Measurements from ENCODE around the gene ATP6V0E1. TPM values are rescaled to one million over a fixed set of nuclear protein-coding genes. Genes with fewer than 3 reads are reported as not detected.

Gene ATP6V0E1
- total RNA-seq, 1 experiment from 2014 or later: 90.5 TPM

DNA sequence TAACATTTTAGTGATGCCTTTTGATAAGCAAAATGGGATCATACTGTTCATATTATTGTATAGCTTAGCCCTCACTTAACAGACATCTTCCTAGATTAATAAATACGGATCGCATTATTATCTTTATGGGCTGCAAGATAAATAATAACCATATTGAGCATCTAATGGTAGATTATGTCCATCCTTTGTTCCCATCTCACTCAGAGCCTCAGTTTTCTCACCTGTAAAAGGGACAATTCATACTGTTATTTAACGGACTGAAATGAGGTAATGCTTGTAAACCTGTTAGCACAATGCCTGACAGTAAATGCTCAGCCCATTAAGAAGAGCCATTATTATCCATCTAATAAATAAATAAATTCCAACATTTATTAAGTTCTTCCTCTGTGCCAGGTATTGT, 27.3 kb upstream of the ATP6V0E1 start:
- DNase-seq (ENCODE audit: low spot score): no peak

GRCh38 chr5:172956936-172957335, 26.6 kb upstream of the ATP6V0E1 start:
- DNase-seq (ENCODE audit: low spot score): no peak

GRCh38 chr5:172957458-172957857, 26.1 kb upstream of the ATP6V0E1 start:
- no peak for DNase-seq (ENCODE audit: low spot score)

- peak; percentile 69 for DNase-seq (ENCODE audit: low spot score)
These were observed 25.1 kb upstream of the ATP6V0E1 start for GRCh38 chr5:172958331-172959046.

DNA sequence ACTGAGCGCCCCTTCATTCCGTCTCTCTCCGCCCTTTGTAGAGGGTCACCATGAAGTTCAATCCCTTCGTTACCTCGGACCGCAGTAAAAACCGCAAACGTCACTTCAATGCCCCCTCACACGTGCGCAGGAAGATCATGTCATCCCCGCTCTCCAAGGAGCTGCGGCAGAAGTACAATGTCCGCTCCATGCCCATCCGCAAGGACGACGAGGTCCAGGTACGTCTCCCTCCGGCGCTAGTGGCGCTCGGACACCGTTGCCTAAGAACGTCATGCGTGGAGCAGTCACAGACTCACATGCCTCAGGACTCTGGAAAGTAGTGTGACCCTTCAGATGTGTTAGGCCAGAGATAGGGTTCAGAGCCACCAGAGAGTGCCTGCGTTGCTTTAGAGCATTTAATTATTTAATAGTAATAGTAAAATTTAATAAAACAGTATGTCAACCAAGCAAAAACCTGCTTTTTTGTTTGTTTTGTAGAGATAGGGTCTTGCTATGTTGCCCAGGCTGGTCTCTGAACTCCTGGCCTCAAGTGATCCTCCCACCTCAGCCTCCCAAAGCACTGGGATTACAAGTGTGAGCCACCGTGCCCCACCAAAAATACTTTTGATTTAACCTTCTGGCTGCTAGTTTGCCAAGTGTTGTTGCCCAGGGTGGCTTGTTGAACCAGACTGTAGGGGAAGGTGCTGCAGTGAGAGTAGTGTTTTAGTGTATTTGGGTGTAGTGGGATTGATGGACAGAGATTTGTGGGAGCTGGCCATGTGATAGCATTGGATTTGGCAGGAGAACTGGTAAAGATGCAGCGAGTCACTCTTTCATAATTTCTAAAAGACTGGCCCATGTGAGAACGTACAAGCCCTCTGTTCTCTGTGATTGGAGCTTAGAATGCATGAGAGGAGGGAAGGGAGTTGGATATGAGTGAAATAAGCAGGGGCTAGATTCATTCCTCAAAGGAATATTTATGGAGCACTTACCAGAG, 23.5 kb upstream of the ATP6V0E1 start:
- DNase-seq (ENCODE audit: low spot score): no peak

DNA sequence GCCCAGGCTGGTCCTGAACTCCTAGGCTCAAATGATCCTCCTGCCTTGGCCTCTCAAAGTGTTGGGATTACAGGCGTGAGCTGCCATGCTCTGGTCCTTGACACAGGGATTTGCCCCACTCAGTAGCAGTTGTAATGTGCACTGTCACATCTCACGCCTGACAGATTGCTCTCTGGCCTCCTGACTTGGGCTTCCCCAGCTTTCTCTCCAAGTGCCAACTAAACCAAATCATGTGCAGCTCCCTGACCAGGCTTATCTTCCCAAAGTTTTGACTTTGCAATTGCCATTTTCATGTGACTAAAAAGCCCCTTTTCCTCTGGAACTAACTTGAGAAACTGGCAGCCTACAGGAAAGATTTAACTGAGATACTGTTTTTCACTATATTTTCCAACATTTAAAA, 13.7 kb upstream of the ATP6V0E1 start:
- DNase-seq (ENCODE audit: low spot score): no peak

DNA sequence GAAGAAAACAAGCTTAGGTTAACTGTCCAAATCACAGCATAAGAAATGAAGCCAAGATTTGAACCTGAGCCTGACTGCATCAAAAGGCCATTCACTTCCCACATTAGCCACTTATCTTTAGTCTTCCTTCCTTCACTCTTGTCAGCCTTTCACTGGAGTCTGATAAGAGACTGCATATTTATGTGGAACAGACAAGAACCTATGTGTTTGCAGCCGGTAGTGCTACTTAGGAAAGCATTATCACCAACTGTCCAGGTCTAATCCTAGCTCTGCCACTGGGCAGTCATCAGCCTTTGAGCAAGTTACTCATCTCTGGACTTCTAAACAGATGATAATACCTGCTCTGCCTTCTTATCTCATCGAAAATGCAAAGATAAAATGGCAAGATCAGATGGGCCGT, 12.1 kb upstream of the ATP6V0E1 start:
- no peak for DNase-seq (ENCODE audit: low spot score)

DNA sequence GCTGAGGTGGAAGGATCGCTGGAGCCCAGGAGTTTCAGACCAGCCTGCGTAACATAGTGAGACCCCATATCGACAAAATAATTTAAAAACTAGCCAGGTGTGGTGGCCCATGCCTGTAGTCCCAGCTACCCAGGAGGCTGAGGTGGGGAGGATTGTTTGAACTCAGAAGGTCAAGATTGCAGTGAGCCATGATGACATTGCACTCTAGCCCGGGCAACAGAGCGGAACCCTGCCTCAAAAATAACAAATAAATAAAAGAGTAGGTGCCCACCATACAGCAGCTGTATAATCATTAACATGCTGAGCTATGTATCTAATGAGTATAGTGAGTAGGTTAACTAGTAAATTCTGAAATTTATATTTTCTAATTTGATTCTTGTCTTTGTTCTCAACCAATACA, 11.0 kb upstream of the ATP6V0E1 start:
- no peak for DNase-seq (ENCODE audit: low spot score)

DNA sequence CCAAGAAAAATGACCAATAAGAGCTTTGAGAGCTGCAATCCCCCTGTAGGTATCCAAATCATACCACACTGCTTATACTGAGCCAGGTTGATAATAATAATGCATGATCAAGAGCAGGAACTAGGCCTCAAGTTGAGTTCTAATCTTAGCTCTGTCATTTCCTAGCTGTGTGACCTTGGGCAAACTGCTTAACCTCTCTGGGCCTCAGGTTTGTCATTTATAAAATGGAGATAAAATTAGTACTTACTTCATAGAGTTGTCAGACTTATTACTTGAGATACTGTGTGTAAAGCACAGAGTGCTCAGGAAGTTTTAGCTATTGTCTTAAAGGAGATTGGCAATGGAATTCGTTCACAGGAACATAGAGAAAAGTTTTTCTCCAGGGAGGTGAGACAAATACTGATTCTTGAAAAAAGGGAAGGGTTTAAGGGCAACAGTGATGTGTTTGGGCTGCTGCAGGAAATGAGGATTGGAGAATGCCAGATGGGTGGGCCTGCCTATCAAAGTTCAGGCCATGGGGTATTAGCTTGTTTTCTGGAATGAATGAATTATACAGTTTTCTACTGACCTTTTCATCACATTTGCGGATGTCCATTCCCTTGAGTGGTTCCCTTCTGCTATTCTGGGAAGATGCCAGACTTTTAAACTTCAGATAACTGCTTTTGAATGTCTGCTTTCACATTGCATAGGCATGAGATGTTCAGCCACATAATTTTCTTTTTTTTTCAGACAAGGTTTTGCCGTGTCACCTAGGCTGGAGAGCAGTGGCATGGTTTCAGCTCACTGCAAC, 10.2 kb upstream of the ATP6V0E1 start:
- no peak for DNase-seq (ENCODE audit: low spot score)

DNA sequence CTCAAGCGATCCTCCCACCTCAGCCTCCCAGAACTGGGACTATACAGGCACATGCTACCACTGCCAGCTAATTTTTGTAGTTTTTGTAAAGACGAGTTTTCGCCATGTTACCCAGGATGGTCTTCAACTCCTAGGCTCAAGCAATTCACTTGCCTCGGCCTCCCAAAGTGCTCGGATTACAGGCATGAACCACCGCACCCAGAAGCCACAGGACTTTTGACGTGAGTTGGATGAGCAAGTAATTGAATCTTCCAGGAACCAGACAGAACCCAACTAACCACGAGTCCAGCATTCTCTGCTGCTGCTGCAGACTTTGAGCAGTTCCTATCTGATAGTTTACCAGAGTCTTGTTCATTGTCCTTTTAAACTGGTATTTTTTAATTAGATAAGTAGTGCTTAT, 9.6 kb upstream of the ATP6V0E1 start:
- DNase-seq (ENCODE audit: low spot score): no peak

DNA sequence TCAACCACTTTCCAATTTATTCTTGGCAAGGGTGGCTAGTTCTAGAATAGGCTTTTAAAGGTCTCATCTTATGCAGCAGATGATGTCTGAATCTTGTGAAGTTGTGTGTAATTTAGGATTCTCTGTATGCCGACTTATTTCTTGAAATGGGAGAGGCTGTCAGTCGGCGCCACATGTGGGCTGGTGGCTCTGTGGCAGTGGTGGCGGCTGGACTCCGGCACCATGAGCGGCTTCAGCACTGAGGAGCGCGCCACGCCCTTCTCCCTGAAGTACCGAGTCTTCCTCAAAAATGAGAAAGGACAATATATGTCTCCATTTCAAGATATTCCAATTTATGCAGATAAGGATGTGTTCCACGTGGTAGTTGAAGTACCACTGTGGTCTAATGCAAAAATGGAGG, 8.3 kb upstream of the ATP6V0E1 start:
- DNase-seq (ENCODE audit: low spot score): no peak

GRCh38 chr5:172979778-172980177, 3.8 kb upstream of the ATP6V0E1 start:
- DNase-seq (ENCODE audit: low spot score): no peak

- DNase-seq (ENCODE audit: low spot score): no peak
These were observed 1.6 kb upstream of the ATP6V0E1 start for GRCh38 chr5:172981931-172982330.

DNA sequence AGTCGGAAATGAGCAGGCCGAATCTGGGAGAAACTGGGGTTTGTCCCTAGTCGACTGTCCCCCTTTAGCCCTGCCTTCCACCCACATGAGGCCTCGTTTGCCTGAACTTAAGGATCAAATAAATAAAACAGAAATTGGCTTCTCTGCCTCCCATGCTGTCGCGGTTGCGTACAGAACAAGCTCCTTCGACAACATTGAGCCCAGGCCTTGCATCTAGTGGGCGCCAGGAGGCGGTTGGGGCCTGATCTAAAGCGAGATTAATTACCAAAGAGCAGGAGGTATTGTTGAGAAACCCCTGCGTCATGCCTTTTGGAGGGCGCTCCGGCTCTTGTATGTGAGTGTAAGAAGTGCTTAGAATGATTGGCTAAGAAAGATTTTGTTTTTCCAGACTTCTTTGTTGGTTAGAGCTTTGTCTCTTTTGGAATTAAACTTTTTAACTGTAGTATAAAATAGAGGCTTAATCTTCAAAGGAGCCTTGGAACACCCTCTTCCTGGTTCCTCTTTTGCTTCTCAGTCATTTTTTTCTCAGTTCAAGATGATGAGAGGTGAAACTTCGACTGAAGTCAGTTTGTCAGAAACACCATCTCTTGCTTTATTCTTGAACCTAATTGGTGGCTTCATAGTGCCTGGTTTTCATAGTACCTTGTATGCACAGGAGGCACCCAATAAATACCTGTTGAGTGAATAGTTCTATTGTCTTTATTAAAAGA, 828 bp downstream of the ATP6V0E1 start:
- peak; percentile 84 for DNase-seq (ENCODE audit: low spot score)

DNA sequence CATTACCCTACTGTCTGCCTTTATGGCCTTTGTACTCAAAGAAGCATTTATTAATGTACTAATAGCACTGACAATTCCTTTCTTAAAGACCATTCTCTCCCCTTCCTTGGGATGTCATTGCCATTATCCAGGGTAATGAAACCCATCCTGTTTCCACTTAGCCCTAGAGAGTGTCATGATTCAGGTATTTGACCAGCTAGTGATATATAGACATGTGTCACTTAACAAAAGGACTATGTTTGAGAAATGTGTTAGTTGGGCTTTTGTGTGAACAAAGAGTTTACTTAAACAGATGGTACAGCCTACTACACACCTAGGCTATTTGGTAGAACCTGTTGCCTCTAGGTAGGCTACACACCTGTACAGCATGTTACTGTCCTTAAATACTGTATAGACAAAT, 2.0 kb downstream of the ATP6V0E1 start:
- DNase-seq (ENCODE audit: low spot score): no peak

DNA sequence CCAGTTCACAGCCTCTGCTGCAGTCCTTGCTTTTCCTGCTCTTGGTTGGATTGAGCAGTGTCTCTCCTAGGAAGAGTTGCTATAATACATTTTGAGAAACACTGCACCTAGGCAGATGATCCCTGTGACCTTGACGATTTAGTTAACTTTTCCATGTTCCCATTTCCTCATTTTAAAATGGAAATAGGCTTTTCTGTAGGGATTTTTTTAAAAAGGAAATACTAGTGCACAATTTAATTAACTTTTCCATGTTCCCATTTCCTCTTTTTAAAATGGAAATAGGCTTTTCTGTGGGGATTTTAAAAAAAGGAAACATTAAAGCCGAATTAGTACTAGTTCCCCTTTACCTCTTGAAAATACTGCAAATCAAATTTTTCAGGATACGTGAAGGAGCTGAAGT, 4.7 kb downstream of the ATP6V0E1 start:
- no peak for DNase-seq (ENCODE audit: low spot score)

DNA sequence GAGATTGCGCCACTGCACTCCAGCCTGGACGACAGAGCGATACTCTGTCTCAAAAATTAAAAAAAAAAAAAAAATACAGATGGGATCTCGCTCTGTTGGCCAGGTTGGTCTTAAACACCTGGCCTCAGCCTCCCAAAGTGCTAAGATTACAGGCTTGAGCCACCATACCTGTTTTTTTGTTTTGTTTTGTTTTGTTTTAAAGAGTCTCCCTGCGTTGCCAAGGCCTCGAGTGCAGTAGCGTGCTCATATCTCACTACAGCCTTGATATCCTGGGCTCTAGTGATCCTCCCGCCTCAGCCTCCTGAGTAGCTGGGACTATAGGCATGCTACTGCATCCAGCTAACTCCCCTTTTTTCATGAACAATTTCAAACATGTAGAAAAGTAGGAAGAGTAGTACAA, 7.2 kb downstream of the ATP6V0E1 start:
- no peak for DNase-seq (ENCODE audit: low spot score)

DNA sequence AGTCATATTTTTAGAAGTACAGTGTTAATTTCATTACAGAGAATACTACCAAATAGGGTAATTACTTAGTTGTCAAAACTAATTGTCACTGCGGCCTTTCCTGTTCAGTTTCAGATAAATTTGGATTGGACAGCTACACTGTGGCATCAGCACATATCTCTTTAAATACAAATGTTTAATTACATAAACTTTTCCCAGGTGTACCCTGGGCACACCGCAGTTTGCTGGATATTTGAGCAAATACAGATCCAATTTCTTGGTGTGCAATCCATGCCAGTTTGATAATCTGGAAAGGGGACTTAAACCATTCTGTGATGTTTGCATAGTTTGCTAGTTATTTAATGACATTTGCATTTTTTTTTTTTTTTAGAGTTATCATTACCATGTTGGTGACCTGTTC, 10.8 kb downstream of the ATP6V0E1 start:
- no peak for DNase-seq (ENCODE audit: low spot score)

DNA sequence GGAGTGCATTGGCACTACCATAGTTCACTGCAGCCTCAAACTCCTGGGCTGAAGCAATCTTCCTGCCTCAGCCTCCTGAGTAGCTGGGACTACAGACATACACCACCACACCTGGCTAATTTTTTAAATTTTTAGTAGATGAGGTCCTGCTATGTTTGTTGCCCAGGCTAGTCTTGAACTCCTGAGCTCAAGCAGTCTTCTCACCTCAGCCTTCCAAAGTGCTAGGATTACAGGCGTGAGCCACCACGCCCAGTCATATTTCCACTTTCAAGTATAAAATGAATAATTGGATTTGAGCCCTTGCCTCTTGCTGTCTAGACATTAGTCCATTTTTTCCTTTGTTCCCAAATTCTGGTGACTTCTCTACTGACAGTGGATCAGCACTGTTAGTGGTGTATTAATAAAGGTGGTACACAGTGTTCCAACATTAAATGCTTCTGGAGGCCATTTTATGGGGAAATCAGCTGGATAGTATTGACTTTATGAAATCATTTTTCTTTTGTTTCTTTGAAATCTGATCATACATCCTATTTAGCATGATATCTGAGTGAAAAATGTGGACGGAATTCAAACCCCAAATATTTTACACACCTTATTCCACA, 15.9 kb downstream of the ATP6V0E1 start:
- no peak for DNase-seq (ENCODE audit: low spot score)

DNA sequence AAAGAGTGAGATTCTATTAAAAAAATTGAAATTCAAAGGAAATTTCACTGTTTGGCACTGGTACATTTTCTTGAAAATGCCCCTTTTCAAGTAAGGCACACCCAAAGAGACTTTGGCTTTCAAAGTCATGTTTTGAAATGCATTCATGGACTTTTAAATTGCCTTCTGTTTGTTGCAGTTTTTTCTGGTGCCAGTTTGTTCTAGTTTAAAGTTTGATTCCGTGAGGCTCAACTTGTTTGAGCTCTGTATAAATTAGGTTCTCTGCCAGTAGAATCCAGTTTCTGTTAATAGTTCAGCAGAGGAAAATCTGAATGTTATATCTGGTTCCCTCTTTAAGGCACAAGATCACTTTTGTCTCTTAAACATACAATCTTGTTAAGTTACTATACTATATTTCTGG, 16.4 kb downstream of the ATP6V0E1 start:
- no peak for DNase-seq (ENCODE audit: low spot score)

- no peak for DNase-seq (ENCODE audit: low spot score)
These were observed 17.8 kb downstream of the ATP6V0E1 start for GRCh38 chr5:173001229-173001841.
